PFSK-1 (cell line): ENCODE data around the gene HECTD4.

Experiments
- FOXP2 ChIP-seq: optimal IDR thresholded peaks from 2 replicates; pipeline ENCODE3; 2011; ENCODE audit warnings: borderline replicate concordance, control low read depth, inconsistent platforms; ENCODE audit not compliant: insufficient read depth; ENCODE audit errors: extremely low read length, extremely low read depth
- POLR2AphosphoS5 ChIP-seq: IDR thresholded peaks from 2 replicates; pipeline ENCODE4 v1.6.1; 2012; ENCODE audit warnings: low read depth, mild to moderate bottlenecking, control low read depth, low read length, moderate library complexity
- REST ChIP-seq, 2 experiments: IDR thresholded peaks; 2 replicates each; pipeline versions ENCODE4 v1.6.1 to v1.8.0; 2011 to 2012; ENCODE audit warnings: low read depth in 2 of 2, low read length in 2 of 2, control low read depth in 1 of 2, inconsistent platforms in 1 of 2, mild to moderate bottlenecking in 1 of 2, moderate library complexity in 1 of 2; ENCODE audit not compliant: insufficient read depth in 1 of 2
- SIN3A ChIP-seq: IDR thresholded peaks from 2 replicates; pipeline ENCODE4 v1.6.1; 2012; ENCODE audit warnings: mild to moderate bottlenecking, low read length, moderate library complexity, borderline replicate concordance; ENCODE audit not compliant: insufficient read depth
- TAF1 ChIP-seq: IDR thresholded peaks from 2 replicates; pipeline ENCODE4 v1.6.1; 2012; ENCODE audit warnings: low read length, control low read depth, borderline replicate concordance; ENCODE audit not compliant: insufficient read depth

Gene HECTD4

GRCh38 chr12:112340230-112340629 is 42.0 kb downstream of the HECTD4 start:
- TF ChIP-seq SIN3A = no peak
- no peak for TF ChIP-seq FOXP2
- no peak for TF ChIP-seq REST (IDR thresholded peaks at IDR 0.05; ENCODE audit: insufficient read depth in 1 of 2, low read depth in 2 of 2, low read length in 2 of 2)
- TF ChIP-seq TAF1 = no peak
- no peak for TF ChIP-seq POLR2AphosphoS5

- TF ChIP-seq POLR2AphosphoS5 (no peak), FOXP2 (no peak)
Measured at GRCh38 chr12:112333019-112333418, 49.2 kb downstream of the HECTD4 start.

- TF ChIP-seq TAF1 (no peak), REST (IDR thresholded peaks at IDR 0.05; ENCODE audit: insufficient read depth in 1 of 2, low read depth in 2 of 2, low read length in 2 of 2) (no peak), SIN3A (no peak), POLR2AphosphoS5 (no peak), FOXP2 (no peak)
Measured at GRCh38 chr12:112331886-112332285, 50.3 kb downstream of the HECTD4 start.

- TF ChIP-seq FOXP2 (no peak), REST (IDR thresholded peaks at IDR 0.05; ENCODE audit: insufficient read depth in 1 of 2, low read depth in 2 of 2, low read length in 2 of 2) (no peak), SIN3A (no peak), POLR2AphosphoS5 (no peak), TAF1 (no peak)
Measured at GRCh38 chr12:112330706-112331105, 51.5 kb downstream of the HECTD4 start.

- TF ChIP-seq SIN3A = no peak
- TF ChIP-seq TAF1 = no peak
- no peak for TF ChIP-seq FOXP2
- TF ChIP-seq REST (IDR thresholded peaks at IDR 0.05; ENCODE audit: insufficient read depth in 1 of 2, low read depth in 2 of 2, low read length in 2 of 2) = no peak
- no peak for TF ChIP-seq POLR2AphosphoS5
Measured at GRCh38 chr12:112328456-112329124, 53.6 kb downstream of the HECTD4 start.
